ENCODE data around the gene TEAD2.
"Not testable (repeated sequence)": the region's sequence is repeated elsewhere in the genome, so short reads cannot be mapped to it uniquely, and the experiment has no call there.

TEAD2 gene

DNA sequence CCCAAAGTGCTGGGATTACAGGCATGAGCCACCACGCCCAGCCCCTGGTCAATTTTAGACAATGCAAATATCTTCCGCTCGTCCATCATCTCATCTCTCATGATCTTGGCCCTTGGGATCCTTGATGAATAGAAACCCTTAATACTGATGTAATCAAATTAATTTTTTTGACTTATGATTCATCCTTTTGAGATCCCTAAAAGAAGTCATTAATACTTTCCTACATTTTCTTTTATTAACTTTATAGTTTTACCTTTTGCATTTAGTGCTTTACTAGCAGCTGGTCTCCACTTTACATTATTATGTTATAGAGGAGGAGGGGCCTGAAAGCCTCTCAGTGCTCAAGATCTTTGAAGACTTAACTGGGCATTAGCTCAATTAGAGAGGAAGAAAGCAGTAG is 18.2 kb upstream of the TEAD2 start:
- H3K4me1 ChIP-seq (ENCODE audit: insufficient read depth, low read length): no peaks in the 10 kb centered on the region
- no peak overlapping the region for H3K27ac ChIP-seq (ENCODE audit: low read length)
- H3K9ac ChIP-seq (ENCODE audit: low read depth, low read length): no peak overlapping the region
- peaks cover 5% of the 10 kb centered on the region for H3K9me3 ChIP-seq (ENCODE audit: insufficient read depth, low read depth, low read length)
- no peaks in the 10 kb centered on the region for H3K36me3 ChIP-seq (ENCODE audit: insufficient read depth, low read depth, low read length)
- no peak overlapping the region for H3K4me3 ChIP-seq (ENCODE audit: low read length)
- H3K27me3 ChIP-seq (ENCODE audit: insufficient read depth, low read length): no peaks in the 10 kb centered on the region

DNA sequence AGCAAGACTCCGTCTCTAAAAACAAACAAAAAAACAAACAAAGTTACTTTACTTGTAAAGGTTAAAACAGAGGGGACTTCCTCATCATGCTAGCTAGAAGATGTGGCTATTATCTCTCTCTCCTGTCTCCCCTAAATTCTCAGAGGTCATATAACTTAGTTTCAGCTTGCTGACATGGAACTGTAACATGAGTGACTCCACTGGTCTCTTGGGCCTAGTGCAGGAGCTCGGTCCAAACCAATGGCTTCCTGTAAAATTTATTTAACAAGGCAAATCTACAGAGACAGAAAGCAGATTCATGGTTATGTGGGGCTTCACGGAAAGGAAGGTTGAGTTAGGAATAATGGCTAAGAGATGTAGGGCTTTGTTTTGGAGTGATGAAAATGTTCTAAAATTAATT is 16.3 kb upstream of the TEAD2 start:
- no peaks in the 10 kb centered on the region for H3K36me3 ChIP-seq (ENCODE audit: insufficient read depth, low read depth, low read length)
- H3K27ac ChIP-seq (ENCODE audit: low read length): no peak overlapping the region
- H3K9me3 ChIP-seq (ENCODE audit: insufficient read depth, low read depth, low read length): peaks cover 5% of the 10 kb centered on the region
- H3K27me3 ChIP-seq (ENCODE audit: insufficient read depth, low read length): no peaks in the 10 kb centered on the region
- H3K9ac ChIP-seq (ENCODE audit: low read depth, low read length): no peak overlapping the region
- no peaks in the 10 kb centered on the region for H3K4me1 ChIP-seq (ENCODE audit: insufficient read depth, low read length)
- H3K4me3 ChIP-seq (ENCODE audit: low read length): no peak overlapping the region

DNA sequence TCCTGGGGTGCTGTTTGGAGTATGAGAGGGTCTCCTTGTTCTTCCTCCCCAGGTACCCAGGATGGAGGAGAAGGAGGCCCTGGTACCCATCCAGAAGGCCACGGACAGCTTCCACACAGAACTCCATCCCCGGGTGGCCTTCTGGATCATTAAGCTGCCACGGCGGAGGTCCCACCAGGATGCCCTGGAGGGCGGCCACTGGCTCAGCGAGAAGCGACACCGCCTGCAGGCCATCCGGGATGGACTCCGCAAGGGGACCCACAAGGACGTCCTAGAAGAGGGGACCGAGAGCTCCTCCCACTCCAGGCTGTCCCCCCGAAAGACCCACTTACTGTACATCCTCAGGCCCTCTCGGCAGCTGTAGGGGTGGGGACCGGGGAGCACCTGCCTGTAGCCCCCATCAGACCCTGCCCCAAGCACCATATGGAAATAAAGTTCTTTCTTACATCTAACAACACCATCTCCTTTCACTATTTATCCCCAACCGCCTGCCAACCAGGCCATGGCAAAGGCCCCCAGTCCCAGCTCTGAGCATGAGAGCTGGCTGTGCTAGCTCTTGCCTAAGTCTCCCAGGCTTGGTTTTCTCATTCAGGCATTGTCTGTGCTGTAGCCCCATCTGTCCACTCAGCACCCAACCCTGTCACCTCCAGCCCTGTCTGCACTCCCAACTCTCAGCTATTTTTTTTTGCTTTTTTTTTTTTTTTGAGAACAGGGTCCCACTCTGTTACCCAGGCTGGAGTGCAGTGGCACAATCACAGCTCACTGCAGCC is 12.6 kb upstream of the TEAD2 start:
- Histone ChIP-seq H3K27ac (ENCODE audit: low read length) (no peak overlapping the region), H3K9ac (ENCODE audit: low read depth, low read length) (no peak overlapping the region), H3K36me3 (ENCODE audit: insufficient read depth, low read depth, low read length) (no peaks in the 10 kb centered on the region), H3K4me1 (ENCODE audit: insufficient read depth, low read length) (no peaks in the 10 kb centered on the region), H3K9me3 (ENCODE audit: insufficient read depth, low read depth, low read length) (peaks cover 8% of the 10 kb centered on the region), H3K4me3 (ENCODE audit: low read length) (no peak overlapping the region), H3K27me3 (ENCODE audit: insufficient read depth, low read length) (no peaks in the 10 kb centered on the region)

DNA sequence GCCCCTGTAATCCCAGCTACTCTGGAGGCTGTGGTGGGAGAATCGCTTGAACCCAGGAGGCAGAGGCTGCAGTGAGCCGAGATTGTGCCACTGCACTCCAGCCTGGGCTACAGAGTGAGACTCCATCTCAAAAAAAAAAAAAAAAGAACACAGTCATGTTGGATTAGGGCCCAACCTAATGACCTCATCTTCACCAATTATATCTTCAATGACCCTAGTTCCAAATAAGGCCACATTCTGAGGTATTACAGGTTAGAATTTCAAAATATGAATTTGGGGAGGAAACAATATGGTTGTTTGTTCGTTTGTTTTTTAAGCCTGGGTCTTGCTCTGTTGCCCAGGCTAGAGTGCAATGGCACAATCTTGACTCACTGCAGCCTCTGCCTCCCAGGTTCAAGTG is 11.0 kb upstream of the TEAD2 start:
- H3K4me3 ChIP-seq (ENCODE audit: low read length); H3K4me1 ChIP-seq (ENCODE audit: insufficient read depth, low read length); H3K9ac ChIP-seq (ENCODE audit: low read depth, low read length); H3K27ac ChIP-seq (ENCODE audit: low read length); H3K36me3 ChIP-seq (ENCODE audit: insufficient read depth, low read depth, low read length); H3K27me3 ChIP-seq (ENCODE audit: insufficient read depth, low read length): not testable (repeated sequence)
- H3K9me3 ChIP-seq (ENCODE audit: insufficient read depth, low read depth, low read length): peaks cover 21% of the 10 kb centered on the region

GRCh38 chr19:49371184-49371583 is 9.0 kb upstream of the TEAD2 start:
- Histone ChIP-seq H3K4me1 (ENCODE audit: insufficient read depth, low read length) (no peaks in the 10 kb centered on the region), H3K9ac (ENCODE audit: low read depth, low read length) (no peak overlapping the region), H3K4me3 (ENCODE audit: low read length) (no peak overlapping the region), H3K36me3 (ENCODE audit: insufficient read depth, low read depth, low read length) (no peaks in the 10 kb centered on the region), H3K9me3 (ENCODE audit: insufficient read depth, low read depth, low read length) (peaks cover 21% of the 10 kb centered on the region), H3K27ac (ENCODE audit: low read length) (no peak overlapping the region), H3K27me3 (ENCODE audit: insufficient read depth, low read length) (no peaks in the 10 kb centered on the region)

DNA sequence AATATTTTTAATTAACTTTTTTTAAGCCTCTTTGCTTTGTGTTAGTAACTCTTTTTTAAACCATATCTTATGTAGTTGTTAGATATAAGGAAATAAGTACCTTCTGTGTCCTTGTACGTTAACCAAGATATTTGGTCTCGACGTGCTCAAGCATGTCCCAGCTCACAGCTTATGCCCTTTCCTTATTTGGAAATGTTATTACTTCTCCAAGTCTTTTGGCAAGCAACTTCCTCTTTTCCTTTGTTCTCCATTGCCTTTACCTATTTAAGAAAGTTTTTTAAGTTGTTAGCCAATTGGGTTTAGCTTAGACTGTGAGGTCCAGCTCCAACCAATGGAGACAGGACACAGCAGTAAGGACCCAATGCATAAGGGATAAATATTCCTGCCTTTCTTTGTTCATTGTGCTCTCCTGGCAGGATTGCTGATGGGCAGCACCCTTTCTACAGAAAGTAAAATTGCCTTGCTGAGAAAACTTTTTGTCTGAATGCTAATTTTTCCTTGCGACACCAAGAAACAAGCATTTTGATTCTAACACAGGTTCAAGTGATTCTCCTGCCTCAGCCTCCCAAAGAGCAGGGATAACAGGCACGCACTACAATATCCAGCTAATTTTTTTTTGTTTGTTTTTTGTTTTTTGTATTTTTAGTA is 6.6 kb upstream of the TEAD2 start:
- peaks cover 21% of the 10 kb centered on the region for H3K9me3 ChIP-seq (ENCODE audit: insufficient read depth, low read depth, low read length)

DNA sequence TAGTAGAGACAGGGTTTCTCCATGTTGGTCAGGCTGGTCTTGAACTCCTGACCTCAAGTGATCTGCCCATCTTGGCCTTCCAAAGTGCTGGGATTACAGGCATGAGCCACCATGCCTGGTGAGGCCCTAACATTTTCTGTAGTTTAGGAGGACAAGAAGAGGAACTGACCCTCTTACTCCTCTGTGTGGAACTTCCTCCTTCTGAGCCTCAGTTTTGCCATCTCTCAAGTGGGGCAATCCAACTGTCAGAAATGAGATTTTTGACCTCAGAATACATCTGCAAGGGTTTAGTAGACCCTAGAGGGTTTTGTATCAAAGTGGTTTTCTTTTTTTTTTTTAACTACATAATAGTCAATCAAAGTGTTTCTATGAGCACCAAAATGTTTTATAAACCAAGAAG is 3.9 kb upstream of the TEAD2 start:
- Histone ChIP-seq H3K4me3 (ENCODE audit: low read length) (no peak overlapping the region), H3K27ac (ENCODE audit: low read length) (no peak overlapping the region), H3K4me1 (ENCODE audit: insufficient read depth, low read length) (peaks cover 4% of the 10 kb centered on the region; the same call in 1 of the 2 replicates), H3K9ac (ENCODE audit: low read depth, low read length) (no peak overlapping the region), H3K27me3 (ENCODE audit: insufficient read depth, low read length) (no peaks in the 10 kb centered on the region), H3K9me3 (ENCODE audit: insufficient read depth, low read depth, low read length) (peaks cover 21% of the 10 kb centered on the region), H3K36me3 (ENCODE audit: insufficient read depth, low read depth, low read length) (no peaks in the 10 kb centered on the region)

More for the DNA sequence above, 6.6 kb upstream of the TEAD2 start:
- Histone ChIP-seq H3K27ac (ENCODE audit: low read length) (no peak overlapping the region), H3K4me3 (ENCODE audit: low read length) (no peak overlapping the region), H3K27me3 (ENCODE audit: insufficient read depth, low read length) (no peaks in the 10 kb centered on the region), H3K9ac (ENCODE audit: low read depth, low read length) (no peak overlapping the region), H3K4me1 (ENCODE audit: insufficient read depth, low read length) (no peaks in the 10 kb centered on the region; the same call in 1 of the 2 replicates), H3K36me3 (ENCODE audit: insufficient read depth, low read depth, low read length) (no peaks in the 10 kb centered on the region)

- peak overlapping the region; percentile 47 for H3K4me3 ChIP-seq (ENCODE audit: low read length)
- peaks cover 5% of the 10 kb centered on the region for H3K36me3 ChIP-seq (ENCODE audit: insufficient read depth, low read depth, low read length)
- no peaks in the 10 kb centered on the region for H3K27me3 ChIP-seq (ENCODE audit: insufficient read depth, low read length)
- no peak overlapping the region for H3K27ac ChIP-seq (ENCODE audit: low read length)
- peaks cover 7% of the 10 kb centered on the region; the same call in 1 of the 2 replicates for H3K4me1 ChIP-seq (ENCODE audit: insufficient read depth, low read length)
- H3K9ac ChIP-seq (ENCODE audit: low read depth, low read length): peak overlapping the region; percentile 33; the same call in 1 of the 2 replicates
- peaks cover 7% of the 10 kb centered on the region for H3K9me3 ChIP-seq (ENCODE audit: insufficient read depth, low read depth, low read length)
Measured at GRCh38 chr19:49364083-49364737, 2.0 kb upstream of the TEAD2 start.

GRCh38 chr19:49363268-49364082 is 1.3 kb upstream of the TEAD2 start, which contains the start of gene DKKL1:
Gene DKKL1, plus strand, starts transcription at chr19:49363877. Its CDS starts 122 bp downstream, at chr19:49363999.
- peaks cover 12% of the 10 kb centered on the region for H3K36me3 ChIP-seq (ENCODE audit: insufficient read depth, low read depth, low read length)
- H3K4me3 ChIP-seq (ENCODE audit: low read length): peak within 1 kb of the TSS; percentile 91
- no peaks in the 10 kb centered on the region for H3K27me3 ChIP-seq (ENCODE audit: insufficient read depth, low read length)
- H3K9me3 ChIP-seq (ENCODE audit: insufficient read depth, low read depth, low read length): no peaks in the 10 kb centered on the region
- peak within 1 kb of the TSS; percentile 10 for H3K27ac ChIP-seq (ENCODE audit: low read length)
- peaks cover 7% of the 10 kb centered on the region; the same call in 1 of the 2 replicates for H3K4me1 ChIP-seq (ENCODE audit: insufficient read depth, low read length)
- H3K9ac ChIP-seq (ENCODE audit: low read depth, low read length): peak within 1 kb of the TSS; percentile 97; the same call in 1 of the 2 replicates

DNA sequence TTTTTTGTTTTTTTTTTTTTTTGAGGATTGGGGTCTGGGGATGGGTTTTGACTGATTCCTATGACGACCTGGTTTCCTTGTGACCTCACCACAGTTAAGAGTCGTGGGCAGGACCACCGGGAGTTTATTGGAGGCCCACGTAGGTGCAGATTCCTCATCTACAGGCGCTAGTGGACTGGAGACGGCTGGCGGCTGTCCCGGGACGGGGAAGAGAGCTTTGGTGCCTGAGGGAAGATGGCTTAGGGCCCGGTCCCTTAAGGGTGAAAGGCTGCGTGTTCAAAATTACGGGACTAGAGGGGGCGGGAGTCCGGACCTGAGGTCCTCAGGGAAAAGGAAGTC is 682 bp upstream of the TEAD2 start:
- peaks cover 7% of the 10 kb centered on the region; the same call in 1 of the 2 replicates for H3K4me1 ChIP-seq (ENCODE audit: insufficient read depth, low read length)
- H3K9me3 ChIP-seq (ENCODE audit: insufficient read depth, low read depth, low read length): no peaks in the 10 kb centered on the region
- H3K9ac ChIP-seq (ENCODE audit: low read depth, low read length): peak overlapping the region; percentile 97; the same call in 1 of the 2 replicates
- H3K27me3 ChIP-seq (ENCODE audit: insufficient read depth, low read length): no peaks in the 10 kb centered on the region
- peak overlapping the region; percentile 10 for H3K27ac ChIP-seq (ENCODE audit: low read length)
- peaks cover 18% of the 10 kb centered on the region for H3K36me3 ChIP-seq (ENCODE audit: insufficient read depth, low read depth, low read length)
- peak overlapping the region; percentile 91 for H3K4me3 ChIP-seq (ENCODE audit: low read length)

DNA sequence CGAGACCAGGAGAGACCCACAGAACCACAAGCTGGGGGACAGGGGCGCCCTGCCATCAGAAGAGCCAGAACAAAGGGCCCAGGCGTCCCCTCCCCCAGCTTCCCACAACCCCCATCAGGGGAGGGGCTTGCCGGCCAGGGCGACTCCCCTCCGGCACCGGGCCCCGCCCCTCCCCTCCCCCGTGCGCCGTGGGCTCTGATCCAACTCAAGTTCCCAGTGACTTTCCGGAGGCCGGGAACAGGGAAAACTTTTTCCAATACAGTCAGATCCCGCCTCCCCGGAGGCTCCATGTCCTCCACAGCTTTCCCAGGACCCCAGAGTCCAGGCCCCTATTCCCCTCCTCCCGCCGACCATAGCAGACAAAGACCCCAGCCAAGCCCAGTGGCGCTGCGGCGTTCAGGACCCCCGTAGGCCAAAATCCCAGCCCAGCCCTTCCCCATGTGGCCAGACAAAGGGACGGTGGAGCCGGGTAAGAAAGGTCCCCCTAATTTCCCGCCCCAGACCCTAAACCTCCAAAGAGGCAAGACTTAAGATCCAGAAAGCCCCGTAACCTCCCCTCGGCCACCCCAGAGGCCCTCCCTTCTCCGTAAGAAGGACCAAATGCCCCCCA is 673 bp downstream of the TEAD2 start:
- peak overlapping the region; percentile 95 for H3K27ac ChIP-seq (ENCODE audit: low read length)
- peaks cover 7% of the 10 kb centered on the region; the same call in 1 of the 2 replicates for H3K4me1 ChIP-seq (ENCODE audit: insufficient read depth, low read length)
- peak overlapping the region; percentile 97 for H3K9ac ChIP-seq (ENCODE audit: low read depth, low read length)
- peak overlapping the region; percentile 91 for H3K4me3 ChIP-seq (ENCODE audit: low read length)
- peaks cover 32% of the 10 kb centered on the region for H3K36me3 ChIP-seq (ENCODE audit: insufficient read depth, low read depth, low read length)
- no peaks in the 10 kb centered on the region for H3K9me3 ChIP-seq (ENCODE audit: insufficient read depth, low read depth, low read length)
- no peaks in the 10 kb centered on the region for H3K27me3 ChIP-seq (ENCODE audit: insufficient read depth, low read length)
